ENCODE measurements around the gene KRTAP4-11.
"Not testable (repeated sequence)": the region's sequence is repeated elsewhere in the genome, so short reads cannot be mapped to it uniquely, and the experiment has no call there.

The KRTAP4-11 gene

DNA sequence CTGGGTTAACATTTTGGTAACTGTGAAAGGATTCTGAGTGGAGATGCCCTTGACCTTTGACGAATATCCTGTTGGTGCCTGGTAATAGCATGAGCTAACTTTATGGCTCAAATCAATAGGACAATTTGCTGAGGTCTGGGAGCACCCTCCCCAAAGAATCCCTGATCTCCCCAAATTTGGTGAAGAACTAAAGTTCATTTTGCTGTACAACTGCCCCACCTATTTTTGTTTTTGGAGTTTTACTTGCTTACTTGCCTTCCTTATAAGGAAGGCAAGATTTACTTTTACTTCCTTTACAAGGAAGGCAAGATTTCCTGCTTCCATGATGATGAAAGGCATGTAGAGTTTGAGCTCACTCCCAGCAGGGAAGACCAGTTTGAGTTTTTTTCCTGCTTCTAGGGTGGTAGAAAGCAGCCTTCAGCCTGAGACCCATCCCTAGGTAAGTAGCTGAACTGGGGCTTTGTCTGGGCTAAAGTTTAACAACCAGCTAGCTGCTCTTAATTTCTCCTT, 10.2 kb downstream of the KRTAP4-11 start:
- Histone ChIP-seq H2AFZ (ENCODE audit: low read length) (no peak overlapping the region), H3K79me2 (ENCODE audit: insufficient read depth, low read length) (no peaks in the 10 kb centered on the region), H3K36me3 (ENCODE audit: insufficient read depth, low read length) (no peaks in the 10 kb centered on the region), H3K4me1 (ENCODE audit: insufficient read depth, low read length, severe bottlenecking) (no peaks in the 10 kb centered on the region), H3K9me3 (ENCODE audit: low read length) (no peaks in the 10 kb centered on the region), H3K9ac (ENCODE audit: low read length) (no peak overlapping the region), H3K27ac (ENCODE audit: low read depth, low read length, poor library complexity, severe bottlenecking) (no peak overlapping the region), H3K9me2 (ENCODE audit: low read depth, low read length) (no peaks in the 10 kb centered on the region), H3F3A (ENCODE audit: insufficient read depth, low read length) (no peaks in the 10 kb centered on the region), H3K4me2 (ENCODE audit: low read length) (no peak overlapping the region), H3K4me3 (ENCODE audit: low read depth, low read length, poor library complexity, severe bottlenecking) (no peak overlapping the region), H4K20me1 (ENCODE audit: insufficient read depth, low read length) (no peaks in the 10 kb centered on the region), H3K27me3 (ENCODE audit: insufficient read depth, low read length) (no peaks in the 10 kb centered on the region)
- TF ChIP-seq EZH2 (IDR thresholded peaks at IDR 0.05; ENCODE audit: borderline replicate concordance, low read length) = no peak
- no peak for TF ChIP-seq CTCF (IDR thresholded peaks at IDR 0.05; ENCODE audit: low read length)

DNA sequence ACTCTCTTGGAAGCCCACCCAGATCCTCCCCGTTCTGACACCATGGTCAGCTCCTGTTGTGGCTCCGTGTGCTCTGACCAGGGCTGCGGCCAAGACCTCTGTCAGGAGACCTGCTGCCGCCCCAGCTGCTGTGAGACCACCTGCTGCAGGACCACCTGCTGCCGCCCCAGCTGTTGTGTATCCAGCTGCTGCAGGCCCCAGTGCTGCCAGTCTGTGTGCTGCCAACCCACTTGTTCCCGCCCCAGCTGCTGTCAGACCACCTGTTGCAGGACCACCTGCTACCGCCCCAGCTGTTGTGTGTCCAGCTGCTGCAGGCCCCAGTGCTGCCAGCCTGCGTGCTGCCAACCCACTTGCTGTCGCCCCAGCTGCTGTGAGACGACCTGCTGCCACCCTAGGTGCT, 12.8 kb downstream of the KRTAP4-11 start, which contains the start of gene KRTAP4-9:
TSS of gene KRTAP4-9 (plus strand) at position 43 of the 400 bp plus-strand sequence. CDS start at position 43, 0 bp downstream.
- not testable (repeated sequence) for H3K4me2 ChIP-seq (ENCODE audit: low read length); H3K36me3 ChIP-seq (ENCODE audit: insufficient read depth, low read length); H3K27ac ChIP-seq (ENCODE audit: low read depth, low read length, poor library complexity, severe bottlenecking); H3K4me3 ChIP-seq (ENCODE audit: low read depth, low read length, poor library complexity, severe bottlenecking); H3K27me3 ChIP-seq (ENCODE audit: insufficient read depth, low read length); H3K9me3 ChIP-seq (ENCODE audit: low read length); H3K79me2 ChIP-seq (ENCODE audit: insufficient read depth, low read length); H3K4me1 ChIP-seq (ENCODE audit: insufficient read depth, low read length, severe bottlenecking); H3K9me2 ChIP-seq (ENCODE audit: low read depth, low read length); H3K9ac ChIP-seq (ENCODE audit: low read length); H4K20me1 ChIP-seq (ENCODE audit: insufficient read depth, low read length); H2AFZ ChIP-seq (ENCODE audit: low read length); H3F3A ChIP-seq (ENCODE audit: insufficient read depth, low read length)

DNA sequence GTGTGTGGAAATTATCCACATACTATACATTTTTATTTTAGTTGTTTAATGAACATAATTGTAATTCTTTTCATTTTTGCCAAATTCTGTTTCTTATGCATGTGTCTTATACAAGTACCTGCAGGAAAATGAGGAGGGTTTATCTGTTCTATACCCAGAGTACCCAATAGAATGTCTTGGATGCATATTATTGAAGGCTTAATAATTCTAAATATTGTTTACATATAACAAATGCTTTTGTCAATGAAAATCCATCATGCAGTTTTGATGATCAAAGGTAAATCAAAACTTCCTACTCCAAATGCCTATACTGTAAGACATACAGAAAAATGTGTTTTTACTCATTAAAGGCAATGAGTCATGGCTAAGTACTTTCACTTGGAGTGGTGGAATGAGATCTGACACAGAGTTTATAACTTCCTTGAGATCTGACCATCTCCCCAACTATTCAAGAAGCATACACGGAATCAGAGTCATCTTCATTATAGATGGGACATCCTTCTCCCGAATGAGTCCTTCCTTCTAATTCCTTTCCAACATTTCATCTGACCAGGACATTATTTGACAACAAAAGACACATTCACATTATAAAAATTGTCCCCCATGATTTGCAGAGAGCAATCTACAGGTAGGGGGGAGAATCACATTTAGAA, 13.7 kb downstream of the KRTAP4-11 start:
- not testable (repeated sequence) for H3K79me2 ChIP-seq (ENCODE audit: insufficient read depth, low read length); H3K36me3 ChIP-seq (ENCODE audit: insufficient read depth, low read length); H3K9ac ChIP-seq (ENCODE audit: low read length); H3K9me2 ChIP-seq (ENCODE audit: low read depth, low read length); H3K4me3 ChIP-seq (ENCODE audit: low read depth, low read length, poor library complexity, severe bottlenecking); H3K4me1 ChIP-seq (ENCODE audit: insufficient read depth, low read length, severe bottlenecking); H2AFZ ChIP-seq (ENCODE audit: low read length); H3K9me3 ChIP-seq (ENCODE audit: low read length); H3F3A ChIP-seq (ENCODE audit: insufficient read depth, low read length); H4K20me1 ChIP-seq (ENCODE audit: insufficient read depth, low read length); H3K27me3 ChIP-seq (ENCODE audit: insufficient read depth, low read length); H3K4me2 ChIP-seq (ENCODE audit: low read length); H3K27ac ChIP-seq (ENCODE audit: low read depth, low read length, poor library complexity, severe bottlenecking)

GRCh38 chr17:41103896-41104295, 14.3 kb downstream of the KRTAP4-11 start:
- no peaks in the 10 kb centered on the region for H3K79me2 ChIP-seq (ENCODE audit: insufficient read depth, low read length)
- H3K9me3 ChIP-seq (ENCODE audit: low read length) = no peaks in the 10 kb centered on the region
- no peaks in the 10 kb centered on the region for H3K4me1 ChIP-seq (ENCODE audit: insufficient read depth, low read length, severe bottlenecking)
- no peaks in the 10 kb centered on the region for H3K36me3 ChIP-seq (ENCODE audit: insufficient read depth, low read length)
- H3K27ac ChIP-seq (ENCODE audit: low read depth, low read length, poor library complexity, severe bottlenecking) = no peak overlapping the region
- no peaks in the 10 kb centered on the region for H3F3A ChIP-seq (ENCODE audit: insufficient read depth, low read length)
- no peak overlapping the region for H2AFZ ChIP-seq (ENCODE audit: low read length)
- no peak overlapping the region for H3K4me2 ChIP-seq (ENCODE audit: low read length)
- TF ChIP-seq EZH2 (IDR thresholded peaks at IDR 0.05; ENCODE audit: borderline replicate concordance, low read length) = no peak
- TF ChIP-seq CTCF (IDR thresholded peaks at IDR 0.05; ENCODE audit: low read length) = no peak
- H3K27me3 ChIP-seq (ENCODE audit: insufficient read depth, low read length) = no peaks in the 10 kb centered on the region
- H3K4me3 ChIP-seq (ENCODE audit: low read depth, low read length, poor library complexity, severe bottlenecking) = no peak overlapping the region
- no peaks in the 10 kb centered on the region for H4K20me1 ChIP-seq (ENCODE audit: insufficient read depth, low read length)
- no peaks in the 10 kb centered on the region for H3K9me2 ChIP-seq (ENCODE audit: low read depth, low read length)
- H3K9ac ChIP-seq (ENCODE audit: low read length) = no peak overlapping the region

Measured in OCI-LY1 (cell line).